Measurements from ENCODE around the gene FAF1.

GRCh38 chr1:50898773-50899172 is 61.3 kb downstream of the FAF1 start:
- TF ChIP-seq CTCF (tag by site-specific recombination; IDR thresholded peaks at IDR 0.05) (no peak), ZNF639 (tag by site-specific recombination; IDR thresholded peaks at IDR 0.05) (no peak), ZFHX2 (tag by site-specific recombination; conservative IDR thresholded peaks at IDR 0.05) (no peak), EGR2 (tag by site-specific recombination; IDR thresholded peaks at IDR 0.05; ENCODE audit: low read depth) (no peak), ZNF704 (tag by site-specific recombination; IDR thresholded peaks at IDR 0.05) (no peak), ZNF549 (tag by site-specific recombination; IDR thresholded peaks at IDR 0.05) (no peak), ZNF658 (tag by site-specific recombination; IDR thresholded peaks at IDR 0.05) (no peak), TSHZ1 (tag by site-specific recombination; IDR thresholded peaks at IDR 0.05; ENCODE audit: borderline replicate concordance) (no peak), MZF1 (tag by site-specific recombination; IDR thresholded peaks at IDR 0.05; ENCODE audit: borderline replicate concordance) (no peak), ZNF341 (tag by site-specific recombination; IDR thresholded peaks at IDR 0.05; ENCODE audit: low read depth) (no peak), PATZ1 (tag by site-specific recombination; IDR thresholded peaks at IDR 0.05) (no peak)

Data from HEK293 (cell line).